ENCODE results near the gene KIF3A.

KIF3A gene

GRCh38 chr5:132736853-132737833, at the start of gene KIF3A:
Gene KIF3A, minus strand, starts transcription at chr5:132737546. Its CDS starts 127 bp downstream, at chr5:132737419.
- peak; percentile 82 for DNase-seq (ENCODE audit: low read depth)

GRCh38 chr5:132787076-132787475, 49.7 kb upstream of the KIF3A start:
- DNase-seq (ENCODE audit: low read depth) = no peak

GRCh38 chr5:132785864-132786263, 48.5 kb upstream of the KIF3A start:
- no peak for DNase-seq (ENCODE audit: low read depth)

GRCh38 chr5:132785365-132785764, 48.0 kb upstream of the KIF3A start:
- no peak for DNase-seq (ENCODE audit: low read depth)

- DNase-seq (ENCODE audit: low read depth) = no peak
Observed at GRCh38 chr5:132782101-132782500, 44.8 kb upstream of the KIF3A start.

GRCh38 chr5:132781029-132781428, 43.7 kb upstream of the KIF3A start:
- DNase-seq (ENCODE audit: low read depth) = no peak

GRCh38 chr5:132780577-132780976, 43.2 kb upstream of the KIF3A start:
- DNase-seq (ENCODE audit: low read depth) = no peak

GRCh38 chr5:132779961-132780360, 42.6 kb upstream of the KIF3A start:
- no peak for DNase-seq (ENCODE audit: low read depth)

GRCh38 chr5:132778856-132779255, 41.5 kb upstream of the KIF3A start:
- no peak for DNase-seq (ENCODE audit: low read depth)

- DNase-seq (ENCODE audit: low read depth) = no peak
Observed at GRCh38 chr5:132778129-132778528, 40.8 kb upstream of the KIF3A start.

GRCh38 chr5:132777209-132778069, 40.1 kb upstream of the KIF3A start, which contains the start of gene SEPTIN8:
Gene SEPTIN8, minus strand, starts transcription at chr5:132777239. Its CDS starts 102 bp downstream, at chr5:132777137.
- DNase-seq (ENCODE audit: low read depth) = no peak

- no peak for DNase-seq (ENCODE audit: low read depth)
Observed at GRCh38 chr5:132776938-132777208, 39.5 kb upstream of the KIF3A start.

- DNase-seq (ENCODE audit: low read depth) = no peak
Observed at GRCh38 chr5:132776131-132776937, 39.0 kb upstream of the KIF3A start.

- no peak for DNase-seq (ENCODE audit: low read depth)
Observed at GRCh38 chr5:132775476-132775961, 38.2 kb upstream of the KIF3A start.

- DNase-seq (ENCODE audit: low read depth) = no peak
Observed at GRCh38 chr5:132774896-132775295, 37.5 kb upstream of the KIF3A start.

GRCh38 chr5:132774406-132774805, 37.1 kb upstream of the KIF3A start:
- DNase-seq (ENCODE audit: low read depth) = no peak

- no peak for DNase-seq (ENCODE audit: low read depth)
Observed at GRCh38 chr5:132773601-132774355, 36.4 kb upstream of the KIF3A start.

GRCh38 chr5:132773114-132773513, 35.8 kb upstream of the KIF3A start:
- no peak for DNase-seq (ENCODE audit: low read depth)

GRCh38 chr5:132772291-132773070, 35.1 kb upstream of the KIF3A start:
- no peak for DNase-seq (ENCODE audit: low read depth)

GRCh38 chr5:132771503-132771998, 34.2 kb upstream of the KIF3A start:
- no peak for DNase-seq (ENCODE audit: low read depth)
